ENCODE data around the gene NAAA. TPM values are rescaled to one million over a fixed set of nuclear protein-coding genes. Genes with fewer than 3 reads are reported as not detected.

NAAA gene
- total RNA-seq, 3 donors from 2014 or later: 32.5 to 42.9 (median 36.4) TPM

Other genes starting within 250 kb of the NAAA start
- 10 to 100 TPM; 28.1 to 31.6 (median 30.1) TPM for gene USO1, start 216.4 kb downstream of the NAAA start, total RNA-seq
- gene PPEF2, start 38.6 kb downstream of the NAAA start, total RNA-seq: not detected
- 10 to 100 TPM; 70.4 to 80.0 (median 79.9) TPM for gene SDAD1, start 49.9 kb upstream of the NAAA start, total RNA-seq
- 10 to 100 TPM; 13.0 to 65.1 (median 15.1) TPM for gene CXCL9, start 66.5 kb upstream of the NAAA start, total RNA-seq
- 10 to 100 TPM; 13.0 to 52.3 (median 13.9) TPM for gene CXCL10, start 82.5 kb upstream of the NAAA start, total RNA-seq
- 1 to 10 TPM in 2 of 3 donors, under 1 TPM in 1; 0.37 to 3.4 (median 2.4) TPM for gene CXCL11, start 95.1 kb upstream of the NAAA start, total RNA-seq
- under 1 TPM in 2 of 3 donors, not detected in 1; 0.79 to 0.95 TPM for gene ART3, start 133.7 kb upstream of the NAAA start, total RNA-seq
- 10 to 100 TPM; 57.8 to 59.7 (median 59.3) TPM for gene NUP54, start 207.4 kb upstream of the NAAA start, total RNA-seq